Activated T-cell treated with anti-CD3 and anti-CD28 coated beads for 48 hours (primary cell): ENCODE results near the gene IL9R.
A peak's percentile ranks its signal among the peaks of the same experiment; 100 is the strongest.
"Not testable (repeated sequence)": the region's sequence is repeated elsewhere in the genome, so short reads cannot be mapped to it uniquely, and the experiment has no call there.

ENCODE experiments used
- DNase-seq: peaks from one replicate; pipeline ENCODE4 v3.0.0-alpha.2; 2020; ENCODE audit warnings: low read depth

The IL9R gene, protein sequence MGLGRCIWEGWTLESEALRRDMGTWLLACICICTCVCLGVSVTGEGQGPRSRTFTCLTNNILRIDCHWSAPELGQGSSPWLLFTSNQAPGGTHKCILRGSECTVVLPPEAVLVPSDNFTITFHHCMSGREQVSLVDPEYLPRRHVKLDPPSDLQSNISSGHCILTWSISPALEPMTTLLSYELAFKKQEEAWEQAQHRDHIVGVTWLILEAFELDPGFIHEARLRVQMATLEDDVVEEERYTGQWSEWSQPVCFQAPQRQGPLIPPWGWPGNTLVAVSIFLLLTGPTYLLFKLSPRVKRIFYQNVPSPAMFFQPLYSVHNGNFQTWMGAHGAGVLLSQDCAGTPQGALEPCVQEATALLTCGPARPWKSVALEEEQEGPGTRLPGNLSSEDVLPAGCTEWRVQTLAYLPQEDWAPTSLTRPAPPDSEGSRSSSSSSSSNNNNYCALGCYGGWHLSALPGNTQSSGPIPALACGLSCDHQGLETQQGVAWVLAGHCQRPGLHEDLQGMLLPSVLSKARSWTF

DNA sequence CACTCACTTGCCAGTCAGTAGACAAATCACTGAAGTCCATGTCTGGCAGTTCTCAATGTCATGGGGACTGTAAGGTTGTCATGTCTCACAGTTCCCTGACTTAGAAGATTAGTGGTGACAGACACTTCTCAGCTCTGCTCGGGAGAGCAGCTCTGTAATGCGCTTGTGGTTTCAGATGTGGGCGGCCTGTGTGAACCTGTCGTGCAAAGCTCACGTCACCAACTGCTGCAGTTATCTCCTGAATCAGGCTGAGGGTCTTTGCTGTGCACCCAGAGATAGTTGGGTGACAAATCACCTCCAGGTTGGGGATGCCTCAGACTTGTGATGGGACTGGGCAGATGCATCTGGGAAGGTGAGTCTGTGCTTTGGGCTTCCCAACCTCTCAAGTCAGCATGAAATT lies at the start of gene IL9R:
IL9R (plus strand) TSS at position 261 of the 400 bp plus-strand sequence; CDS start at position 325, 64 bp downstream.
- DNase-seq: peak; percentile 51

DNA sequence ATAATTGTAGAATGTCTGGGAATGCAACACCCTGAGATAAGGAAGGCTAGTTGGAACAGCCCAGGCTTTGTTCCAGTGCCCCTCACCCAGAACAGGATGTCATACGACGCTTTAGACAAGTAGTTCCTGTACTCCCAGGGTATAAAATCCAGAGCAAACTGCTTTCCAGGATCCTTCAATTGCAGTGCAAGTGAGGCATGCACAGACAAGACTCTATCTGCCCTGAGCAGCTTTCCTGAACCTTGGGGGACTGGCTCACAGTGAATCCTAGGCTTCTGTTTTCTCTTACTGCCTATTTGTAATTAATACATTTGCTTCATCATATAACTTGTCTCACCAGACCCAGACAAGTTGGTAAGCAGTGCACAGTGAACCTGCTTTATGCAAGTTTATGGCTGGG lies 48.4 kb upstream of the IL9R start:
- DNase-seq: no peak

DNA sequence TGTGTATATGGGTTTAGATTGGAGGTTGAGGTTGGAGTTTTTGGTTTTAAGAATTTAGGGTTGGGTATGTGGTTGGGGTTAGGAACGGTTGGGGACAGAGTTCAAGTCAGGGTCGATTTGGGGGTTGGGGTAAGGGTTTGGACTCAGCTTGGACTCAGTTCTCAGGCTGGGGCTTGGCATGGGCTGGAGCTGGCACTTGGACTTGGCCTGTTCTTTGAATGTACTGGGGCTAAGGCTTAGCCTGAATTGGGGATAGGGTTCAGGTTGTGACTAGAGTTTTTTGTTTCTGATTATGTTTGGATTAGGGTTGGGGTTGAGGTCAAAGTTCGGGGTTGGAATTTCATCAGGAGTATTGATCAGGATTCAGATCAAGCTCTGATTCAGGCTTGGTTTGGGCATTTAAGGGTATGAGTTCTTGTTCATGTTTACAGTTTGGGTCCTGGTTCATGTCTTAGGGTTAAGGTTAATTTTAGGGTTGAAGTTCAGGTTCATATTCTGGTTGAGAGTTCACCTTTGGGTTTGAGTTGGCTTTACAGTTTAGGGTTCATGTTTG lies 46.2 kb upstream of the IL9R start:
- no peak for DNase-seq

DNA sequence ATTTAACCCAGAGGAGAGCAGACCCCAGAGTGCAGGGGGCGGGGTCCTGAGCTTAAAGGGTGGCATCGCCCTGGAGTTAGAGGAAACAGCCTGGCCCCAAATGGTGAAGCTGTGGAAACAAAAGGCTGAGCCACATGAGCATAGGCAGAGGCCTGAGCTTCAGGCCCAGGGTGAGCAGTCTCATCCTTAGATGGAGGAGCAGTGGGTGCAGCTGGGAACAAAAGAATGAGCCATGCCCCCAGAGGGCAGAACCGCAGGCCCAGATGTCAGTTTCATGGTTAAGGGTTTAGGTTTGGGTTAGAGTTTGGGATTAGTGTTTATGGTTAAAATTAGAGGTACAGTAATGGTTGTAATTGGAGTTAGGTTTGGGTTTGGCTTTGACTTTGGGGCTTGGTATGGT lies 44.4 kb upstream of the IL9R start:
- DNase-seq: no peak

DNA sequence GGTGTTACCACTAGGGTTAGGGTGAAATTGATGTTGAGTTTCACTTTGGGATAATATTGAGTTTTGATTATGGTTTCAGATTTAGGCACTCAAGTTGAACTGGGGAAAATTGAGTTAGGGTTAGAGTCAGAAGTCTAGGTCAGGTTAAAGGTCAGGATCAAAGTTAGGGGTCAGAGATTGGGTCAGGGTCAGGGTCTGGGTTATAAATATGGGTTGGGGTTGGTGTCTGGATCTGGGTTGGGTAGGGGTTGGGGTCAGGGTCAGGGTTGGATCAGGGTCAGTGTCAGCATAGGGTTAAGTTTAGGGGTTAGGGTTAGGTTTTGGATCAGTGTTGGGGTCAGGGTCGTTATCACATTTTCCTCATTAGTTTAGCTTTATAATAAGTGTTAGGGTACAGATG lies 42.7 kb upstream of the IL9R start:
- DNase-seq: no peak

DNA sequence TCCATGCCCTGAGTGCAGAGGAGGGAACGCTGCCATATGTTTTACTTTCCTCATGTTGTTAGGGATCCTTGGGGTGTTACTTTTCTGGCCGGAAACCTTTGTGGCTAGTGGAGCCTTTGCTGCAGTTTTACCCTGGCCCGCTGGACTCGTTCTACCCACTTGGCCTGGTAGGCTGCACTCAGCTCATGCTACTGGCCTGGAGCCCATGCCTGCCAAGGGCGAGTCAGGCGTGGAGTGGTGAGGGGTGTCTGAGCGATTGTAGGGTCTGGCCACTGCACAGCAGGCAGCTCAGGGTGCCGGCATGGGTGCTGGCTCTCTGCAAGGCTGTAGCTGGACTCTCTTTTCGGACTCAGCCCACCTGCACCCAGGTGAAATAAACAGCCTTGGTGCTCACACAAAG lies 41.4 kb upstream of the IL9R start:
- DNase-seq: no peak

DNA sequence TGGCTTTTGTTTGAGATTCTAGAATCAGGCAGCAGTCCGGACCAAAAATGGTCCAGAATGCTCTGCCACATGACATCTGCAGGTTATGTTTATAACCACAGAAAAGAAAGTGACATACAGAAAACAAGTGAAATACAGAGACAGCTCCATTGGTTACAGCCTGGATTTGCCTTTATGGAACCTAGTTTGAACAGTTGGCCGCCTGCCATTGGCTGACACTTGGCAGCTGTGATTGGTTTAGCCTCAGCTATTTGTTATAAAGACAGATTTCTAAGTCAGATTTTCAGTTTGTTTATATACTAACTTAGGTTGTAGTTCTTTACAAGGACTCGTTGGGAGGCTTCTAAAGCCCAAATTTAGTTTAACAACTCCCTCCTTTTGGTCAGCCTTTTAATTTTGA lies 40.8 kb upstream of the IL9R start:
- DNase-seq: no peak

DNA sequence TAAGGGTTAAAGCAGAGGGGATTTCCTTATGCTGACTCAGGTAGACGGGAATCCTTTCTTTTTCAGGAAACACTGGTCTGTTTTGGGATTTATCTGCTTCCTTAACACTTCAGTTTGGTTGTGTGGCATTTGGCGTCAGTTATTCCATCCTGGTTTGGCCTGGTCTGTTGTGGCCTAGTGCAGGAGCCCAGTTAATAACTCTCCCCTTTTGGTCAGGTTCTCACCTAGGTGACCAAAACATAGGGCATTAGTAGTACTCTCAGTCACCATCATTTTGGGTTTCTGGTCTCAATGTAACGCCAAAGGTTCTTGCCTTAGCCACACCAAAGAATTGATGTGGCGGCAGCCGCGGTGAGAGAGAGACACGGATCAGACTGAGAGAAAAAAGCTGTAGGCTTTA lies 39.7 kb upstream of the IL9R start:
- no peak for DNase-seq

DNA sequence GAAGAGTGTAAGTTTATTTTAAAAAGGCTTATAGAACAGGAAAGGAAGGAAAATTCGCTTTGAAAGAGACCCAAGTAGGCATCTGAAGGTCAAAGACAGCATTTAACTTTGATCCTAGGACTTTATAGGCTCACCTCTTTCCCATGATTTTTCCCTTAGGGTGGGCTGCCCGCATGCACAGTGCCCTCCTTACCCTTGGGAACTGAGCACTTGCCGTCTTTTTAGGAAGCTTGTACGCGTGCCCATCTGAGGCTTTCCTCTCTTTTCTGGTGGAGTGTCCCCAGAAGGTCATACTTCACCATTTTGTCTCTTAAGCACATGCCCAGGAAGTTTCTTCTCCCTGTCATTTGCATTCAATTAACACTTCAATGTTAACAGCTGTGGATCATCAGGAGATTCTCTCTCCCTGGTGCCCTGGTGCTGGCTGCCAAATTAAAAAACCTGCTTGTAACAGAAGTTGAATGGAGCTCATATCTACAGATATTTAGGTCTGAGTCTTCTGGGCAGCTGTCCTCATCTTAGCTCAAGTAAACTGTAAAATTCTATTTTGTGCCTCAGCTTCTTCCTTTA lies 38.4 kb upstream of the IL9R start:
- DNase-seq: no peak

DNA sequence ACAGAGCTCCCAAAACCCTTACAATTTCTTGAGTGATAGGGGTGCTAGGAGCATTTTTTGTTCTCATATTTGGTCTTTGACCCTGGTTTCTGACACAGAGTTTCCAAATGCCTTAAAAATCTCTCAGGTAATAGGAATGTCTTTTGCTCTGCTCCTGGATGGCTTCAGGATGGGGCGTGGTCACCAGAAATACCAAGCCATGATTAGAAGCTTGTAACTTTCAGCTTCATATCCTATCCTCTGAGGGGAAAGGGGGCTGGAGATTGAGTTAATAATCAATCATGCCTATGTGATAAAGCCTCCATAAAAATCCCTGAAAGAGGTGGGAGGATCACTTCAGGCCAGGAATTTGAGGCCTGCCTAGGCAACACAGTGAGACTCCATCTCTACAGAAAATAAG lies 34.6 kb upstream of the IL9R start:
- DNase-seq: no peak

DNA sequence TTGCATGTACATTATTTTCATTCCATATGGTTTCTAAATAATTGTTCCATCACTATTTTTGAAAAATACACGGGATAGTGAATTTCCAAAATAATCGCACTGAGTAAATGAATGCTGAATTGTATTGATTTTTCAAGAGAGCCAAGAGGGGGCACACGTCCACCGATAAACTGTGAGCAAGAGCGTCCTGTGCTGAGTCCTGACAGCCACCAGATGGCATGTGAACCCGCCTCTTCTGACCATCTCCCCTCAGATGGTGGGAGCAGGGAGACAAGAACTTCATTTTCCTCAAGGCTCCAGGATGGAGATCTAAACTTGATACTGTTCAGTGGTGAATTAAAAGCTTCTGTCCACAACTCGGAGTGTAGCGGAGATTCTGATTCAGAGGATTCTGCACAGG lies 30.6 kb upstream of the IL9R start:
- peak; percentile 11 for DNase-seq

DNA sequence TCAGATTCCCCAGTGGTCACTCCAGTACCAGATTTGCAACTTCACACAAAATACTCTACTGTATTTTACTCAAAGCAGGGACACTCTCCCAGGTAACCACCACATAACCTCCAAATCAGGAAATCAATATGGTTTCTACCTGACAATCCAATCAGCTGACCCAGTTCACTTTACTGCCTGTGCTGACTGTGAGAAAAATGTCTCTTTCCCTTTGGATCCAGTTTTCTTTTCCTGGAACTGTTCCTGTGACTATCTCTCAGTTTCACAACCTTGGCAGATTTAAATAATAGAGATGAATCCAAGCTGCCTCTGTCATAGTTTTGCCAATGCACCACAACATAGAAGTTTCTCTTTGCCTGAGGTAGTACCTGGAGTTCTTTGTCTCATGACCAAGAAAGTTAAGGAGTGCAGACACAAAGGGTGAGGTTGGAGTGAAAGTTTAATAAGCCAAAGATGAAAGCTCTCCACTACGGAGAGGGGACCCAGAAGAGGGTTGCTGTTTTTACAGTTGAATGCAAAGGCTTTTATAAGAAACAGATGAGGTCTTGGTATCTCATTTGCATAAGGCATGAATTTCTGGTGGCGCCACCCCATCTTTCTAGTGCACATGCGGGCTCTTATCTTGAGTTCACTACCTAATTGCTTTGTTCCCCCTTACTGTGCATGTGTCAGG lies 29.7 kb upstream of the IL9R start:
- DNase-seq: no peak

DNA sequence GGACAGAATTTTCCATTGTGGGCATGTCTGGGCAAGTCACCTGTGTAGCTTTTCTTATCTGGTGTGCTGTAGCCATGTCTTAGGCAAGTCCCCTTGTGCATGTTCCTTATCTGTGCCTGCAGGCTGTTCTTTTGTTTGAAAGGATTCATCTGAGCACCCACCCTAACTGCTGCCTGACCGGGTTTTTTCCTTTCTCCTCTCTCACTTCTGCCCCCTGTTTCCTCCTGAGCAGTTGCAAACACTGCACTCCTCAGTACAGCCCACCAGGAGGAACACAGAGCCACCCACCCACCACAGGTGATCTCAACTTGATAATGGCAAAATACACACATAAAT lies 29.2 kb upstream of the IL9R start:
- DNase-seq: no peak

DNA sequence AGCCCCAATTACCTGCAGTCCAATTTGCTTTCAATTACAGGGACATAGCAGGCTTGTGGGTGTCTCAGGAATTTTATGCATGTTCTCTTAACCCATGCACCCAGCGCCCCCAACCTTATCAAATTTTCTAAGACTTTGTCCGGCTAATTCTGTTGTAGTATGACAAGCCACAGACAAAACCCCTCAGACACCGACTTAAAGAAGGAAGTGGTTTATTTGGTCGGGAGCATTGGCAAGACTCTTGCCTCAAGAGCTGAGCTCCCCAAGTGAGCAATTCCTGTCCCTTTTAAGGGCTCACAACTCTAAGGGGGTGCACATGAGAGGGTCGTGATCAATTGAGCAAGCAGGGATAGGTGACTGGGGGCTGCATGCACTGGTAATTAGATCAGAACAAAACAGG lies 28.7 kb upstream of the IL9R start:
- DNase-seq: no peak

DNA sequence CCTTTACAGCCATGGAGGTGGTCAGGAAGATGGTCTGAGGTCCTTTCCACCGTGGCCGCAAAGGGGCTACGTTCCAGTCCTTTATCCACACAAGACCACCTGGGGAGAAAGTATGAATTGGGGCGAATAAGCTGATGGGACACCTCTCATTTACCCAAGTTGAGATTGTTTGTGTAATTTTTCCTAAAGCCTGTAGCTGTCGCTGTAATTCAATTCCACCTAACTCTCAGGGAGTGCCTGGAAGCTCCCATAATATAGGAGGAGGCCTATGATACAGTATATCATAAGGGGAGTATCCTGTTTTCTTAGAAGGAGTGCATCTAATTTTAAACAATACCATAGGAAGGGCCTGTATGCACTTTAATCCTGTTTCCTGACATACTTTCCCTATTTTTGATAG lies 25.8 kb upstream of the IL9R start:
- not testable (repeated sequence) for DNase-seq

DNA sequence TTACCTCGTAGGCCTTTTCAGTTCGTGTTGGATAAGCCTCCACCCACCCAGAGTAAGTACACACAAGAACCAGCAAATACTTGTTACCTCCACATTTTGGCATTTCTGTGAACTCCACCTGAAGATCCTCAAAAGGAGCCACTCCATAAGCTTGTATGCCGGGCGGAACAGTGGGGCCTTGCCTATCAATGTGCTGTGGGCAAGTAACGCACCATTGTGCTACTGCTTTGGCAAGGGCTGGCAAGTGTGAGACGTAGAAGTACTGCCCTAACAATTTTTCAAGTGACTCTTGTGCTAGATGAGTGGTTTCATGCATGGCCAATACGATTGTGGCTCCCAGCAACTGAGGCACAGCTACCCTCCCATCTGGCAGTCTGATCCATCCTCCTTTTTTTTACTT lies 25.3 kb upstream of the IL9R start:
- DNase-seq: not testable (repeated sequence)

DNA sequence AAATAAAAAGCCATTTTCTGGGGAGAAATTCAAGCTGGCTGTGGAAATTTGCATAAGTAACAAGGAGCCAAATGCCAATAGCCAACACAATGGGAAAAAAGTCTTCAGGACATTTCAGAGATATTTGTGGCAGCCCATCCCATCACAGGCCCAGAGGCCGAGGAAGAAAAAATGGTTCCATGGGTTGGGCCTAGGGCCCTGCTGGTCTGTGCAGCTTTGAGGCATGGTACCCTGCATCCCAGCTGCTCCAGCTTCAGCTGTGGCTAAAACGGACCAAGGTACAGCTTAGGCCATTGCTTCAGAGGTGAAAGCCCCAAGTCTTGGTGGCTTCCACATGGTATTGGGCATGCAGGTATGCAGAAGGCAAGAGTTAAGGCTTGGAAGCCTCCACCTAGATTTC lies 14.2 kb upstream of the IL9R start:
- no peak for DNase-seq

DNA sequence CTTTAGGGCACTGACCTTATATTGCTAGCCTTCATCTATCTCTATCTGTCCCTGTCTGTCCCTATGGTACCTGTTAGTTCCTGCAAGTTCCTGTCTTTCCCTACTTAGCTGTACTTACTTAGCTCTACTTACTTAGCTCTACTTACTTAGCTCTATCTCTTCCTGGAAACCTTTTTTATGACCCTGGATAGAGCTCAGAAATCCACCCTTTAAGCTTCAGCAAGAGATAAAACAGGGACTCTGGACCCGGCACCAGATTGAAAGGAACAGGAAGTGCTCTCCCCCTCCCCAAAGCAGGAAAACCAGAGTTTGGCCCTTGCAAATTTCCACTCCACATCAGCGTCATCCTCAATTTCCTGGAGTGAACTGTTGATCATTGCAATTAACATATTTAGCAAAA lies 12.3 kb upstream of the IL9R start:
- no peak for DNase-seq

DNA sequence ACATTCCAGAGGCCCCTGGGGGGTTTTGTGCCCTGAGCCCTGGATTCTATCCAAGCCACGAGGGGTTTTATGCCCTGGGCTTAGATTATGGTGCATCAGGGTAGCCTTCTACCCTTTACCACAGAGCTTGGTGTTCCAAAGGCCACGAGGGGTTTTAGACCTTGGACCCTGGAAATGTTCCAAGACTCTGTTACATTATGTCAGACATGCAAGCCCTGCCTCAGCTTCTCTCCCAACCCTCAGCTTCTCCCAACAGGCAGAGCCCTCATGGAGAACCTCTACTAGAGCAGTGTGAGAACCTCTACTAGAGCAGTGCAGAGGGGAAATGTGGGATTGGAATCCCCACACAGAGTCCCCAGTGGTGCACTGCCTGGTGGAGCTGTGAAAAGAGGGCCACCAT lies 10.5 kb upstream of the IL9R start:
- DNase-seq: not testable (repeated sequence)

DNA sequence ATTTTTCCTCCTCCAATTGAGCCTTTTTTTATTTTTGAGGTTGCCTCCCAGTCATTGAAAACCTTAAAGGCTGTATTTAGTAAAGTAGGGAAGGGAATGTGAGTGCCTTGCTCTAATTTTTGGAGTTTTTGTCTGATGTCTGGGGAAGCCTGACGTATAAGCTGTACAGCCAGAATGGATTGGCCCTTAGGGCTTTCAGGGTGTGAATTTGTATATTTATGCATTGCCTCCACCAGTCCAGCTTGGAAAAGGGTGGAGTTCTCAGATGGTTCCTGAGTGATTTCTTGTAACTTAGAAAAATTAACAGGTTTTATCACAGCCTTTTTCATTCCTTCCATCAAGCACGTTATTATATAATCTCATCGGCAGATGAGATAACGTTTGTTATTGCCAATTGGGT lies 8.6 kb upstream of the IL9R start:
- DNase-seq: no peak

DNA sequence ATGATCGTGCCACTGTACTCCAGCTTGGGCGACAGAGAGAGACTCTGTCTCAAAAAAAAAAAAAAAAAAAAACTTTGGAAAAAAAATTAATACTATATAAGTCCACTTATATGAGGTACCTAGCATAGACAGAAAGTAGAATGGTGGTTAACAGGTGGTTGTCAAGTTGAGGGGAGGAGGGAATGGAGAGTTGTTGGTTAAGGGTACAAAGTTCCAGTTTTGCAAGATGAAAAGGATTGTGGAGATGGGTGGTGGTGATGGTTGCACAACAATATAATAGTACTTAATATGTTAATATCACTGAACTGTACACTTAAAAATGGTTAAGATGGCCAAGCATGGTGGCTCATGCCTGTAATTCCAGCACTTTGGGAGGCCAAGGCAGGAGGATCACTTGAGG lies 4.1 kb upstream of the IL9R start:
- DNase-seq: no peak

DNA sequence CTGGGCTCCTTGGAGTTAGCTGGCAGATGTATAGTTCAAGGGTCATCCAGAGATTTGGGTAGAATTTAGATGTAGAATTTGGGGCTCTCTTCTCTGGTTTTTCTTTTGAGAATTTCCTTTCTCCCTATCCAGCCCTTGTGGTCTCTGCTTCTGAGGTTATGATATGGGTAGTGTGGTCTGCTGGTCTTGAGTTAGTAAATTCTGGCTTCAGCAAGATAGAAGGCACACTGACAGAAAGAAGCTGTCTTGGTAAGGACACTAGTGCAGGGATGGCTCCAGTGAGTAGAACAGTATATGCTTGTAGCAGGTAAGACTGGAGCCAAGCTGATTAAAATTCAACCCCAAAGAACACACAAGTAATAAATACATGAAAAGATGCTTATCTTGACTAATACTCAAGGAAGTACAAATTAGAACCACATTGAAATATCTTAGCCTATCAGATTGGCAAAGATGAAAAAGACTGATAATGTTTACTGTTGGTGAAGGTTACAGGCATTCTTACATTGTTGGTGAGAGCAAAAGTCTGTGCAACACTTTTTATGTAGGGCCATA lies 2.1 kb upstream of the IL9R start:
- DNase-seq: no peak

DNA sequence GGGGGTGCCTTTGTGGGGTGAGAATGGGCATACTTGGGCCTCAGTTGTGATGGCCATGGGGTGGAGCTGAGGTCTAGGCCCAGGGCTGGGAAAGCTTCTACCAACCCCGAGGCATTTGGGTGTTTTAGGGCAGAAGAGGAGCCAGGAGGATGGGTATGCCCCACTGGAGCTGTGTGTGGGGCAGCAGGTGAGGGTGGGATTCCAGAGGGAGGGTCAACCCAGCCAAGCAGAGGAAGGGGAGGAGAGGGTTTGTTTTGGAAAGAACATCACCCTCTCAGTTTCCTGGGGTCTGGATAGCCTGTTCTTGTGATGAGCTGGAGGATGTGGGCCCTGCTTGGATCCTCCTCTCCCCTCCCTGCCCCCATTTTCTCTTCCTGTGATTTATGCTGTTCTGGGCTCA lies 620 bp downstream of the IL9R start:
- DNase-seq: no peak
